DMS79 (cell line): ENCODE data around the gene MYO7A.

Source experiments
- DNase-seq: peaks from one replicate; lab custom pipeline; 2025; lab: John Stamatoyannopoulos, UW

Gene MYO7A

GRCh38 chr11:77166021-77166420, 38.0 kb downstream of the MYO7A start:
- DNase-seq: no peak

DNA sequence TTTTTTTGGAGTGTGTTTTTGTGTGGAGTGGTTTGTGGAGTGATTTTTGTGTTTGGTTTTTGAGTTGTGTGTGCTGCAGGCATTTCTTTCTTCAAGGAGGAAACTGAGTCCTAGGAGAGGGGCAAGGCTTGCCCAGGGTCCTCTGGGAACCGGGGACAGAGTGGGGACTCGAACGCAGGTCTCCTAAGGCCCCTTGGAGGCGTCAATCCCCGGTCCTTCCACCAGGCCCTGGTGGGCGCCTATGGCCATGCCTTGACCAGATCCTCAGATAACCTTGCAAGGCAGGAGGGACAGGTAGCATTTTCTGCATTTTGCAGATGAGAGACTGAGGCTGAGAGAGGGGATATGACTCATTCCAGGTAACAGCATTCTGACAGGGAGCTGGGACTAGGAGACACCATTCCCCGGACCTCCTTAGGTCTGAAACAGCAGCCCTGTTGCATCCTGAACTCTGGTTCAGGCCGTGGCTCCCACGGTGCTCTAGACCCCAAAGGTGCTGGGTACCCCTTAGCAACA, 39.1 kb downstream of the MYO7A start:
- DNase-seq: no peak

- DNase-seq: no peak
These were observed 39.7 kb downstream of the MYO7A start for GRCh38 chr11:77167791-77168190.

- DNase-seq: no peak
These were observed 42.1 kb downstream of the MYO7A start for GRCh38 chr11:77170107-77170506.

DNA sequence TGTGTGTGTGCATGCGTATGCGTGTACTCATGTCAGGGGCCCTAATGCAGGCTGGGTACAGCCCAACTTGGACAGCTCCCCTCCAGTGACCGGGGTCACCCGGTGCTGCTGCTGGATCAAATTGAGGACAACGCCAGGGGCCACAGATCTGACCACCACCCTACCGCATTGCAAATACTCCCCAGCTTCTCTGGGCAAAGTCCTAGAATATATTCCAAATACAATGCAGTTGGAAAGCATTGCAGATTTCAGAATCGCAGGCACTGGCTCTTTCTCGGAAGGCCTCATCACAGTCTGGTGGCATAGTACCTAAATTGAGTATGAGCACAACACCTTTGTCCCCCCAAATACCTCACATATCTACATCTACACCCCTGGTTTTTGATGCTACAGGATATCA, 43.2 kb downstream of the MYO7A start:
- no peak for DNase-seq

DNA sequence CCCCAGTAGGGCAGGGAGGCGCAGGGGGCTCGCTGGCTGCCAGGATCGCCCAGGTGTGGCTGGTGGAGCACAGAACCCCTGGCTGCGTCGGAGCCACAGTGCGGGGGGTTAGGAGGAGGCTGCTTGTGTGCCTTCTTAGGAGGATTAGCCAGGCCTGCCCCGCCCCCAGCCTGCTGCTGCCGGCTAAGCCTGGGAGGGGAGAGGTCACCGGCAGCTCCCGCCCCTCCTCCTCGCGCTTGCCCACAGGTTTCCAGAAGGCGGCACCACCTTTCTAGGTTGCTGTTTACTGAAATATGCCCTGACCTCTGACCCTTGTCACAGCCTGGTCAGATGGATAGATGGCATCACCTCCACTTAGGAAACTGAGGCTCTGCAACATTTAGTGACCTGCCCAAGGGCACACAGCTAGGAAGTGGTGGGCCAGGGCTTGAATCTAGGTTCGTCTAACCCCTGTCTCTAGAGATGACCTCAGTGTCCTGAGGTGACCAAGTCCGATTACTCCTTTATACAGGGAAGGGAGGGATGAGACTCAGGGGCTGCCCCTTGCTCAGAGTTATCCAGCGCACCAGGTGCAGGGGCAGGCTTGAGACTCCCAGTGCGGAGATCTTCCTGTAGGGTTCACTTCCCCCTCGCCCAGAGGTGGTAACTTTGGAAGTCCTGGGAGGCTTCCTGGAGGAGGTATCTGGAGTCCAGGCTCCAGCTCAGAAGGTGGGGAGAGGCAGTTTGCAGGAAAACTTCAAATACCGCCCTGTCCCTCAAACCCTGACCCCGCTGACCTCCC, 44.0 kb downstream of the MYO7A start:
- DNase-seq: no peak

GRCh38 chr11:77172666-77172982, 44.6 kb downstream of the MYO7A start:
- DNase-seq: peak; percentile 53

- no peak for DNase-seq
These were observed 45.4 kb downstream of the MYO7A start for GRCh38 chr11:77173494-77173893.

GRCh38 chr11:77174559-77174958, 46.5 kb downstream of the MYO7A start:
- DNase-seq: peak; percentile 94

DNA sequence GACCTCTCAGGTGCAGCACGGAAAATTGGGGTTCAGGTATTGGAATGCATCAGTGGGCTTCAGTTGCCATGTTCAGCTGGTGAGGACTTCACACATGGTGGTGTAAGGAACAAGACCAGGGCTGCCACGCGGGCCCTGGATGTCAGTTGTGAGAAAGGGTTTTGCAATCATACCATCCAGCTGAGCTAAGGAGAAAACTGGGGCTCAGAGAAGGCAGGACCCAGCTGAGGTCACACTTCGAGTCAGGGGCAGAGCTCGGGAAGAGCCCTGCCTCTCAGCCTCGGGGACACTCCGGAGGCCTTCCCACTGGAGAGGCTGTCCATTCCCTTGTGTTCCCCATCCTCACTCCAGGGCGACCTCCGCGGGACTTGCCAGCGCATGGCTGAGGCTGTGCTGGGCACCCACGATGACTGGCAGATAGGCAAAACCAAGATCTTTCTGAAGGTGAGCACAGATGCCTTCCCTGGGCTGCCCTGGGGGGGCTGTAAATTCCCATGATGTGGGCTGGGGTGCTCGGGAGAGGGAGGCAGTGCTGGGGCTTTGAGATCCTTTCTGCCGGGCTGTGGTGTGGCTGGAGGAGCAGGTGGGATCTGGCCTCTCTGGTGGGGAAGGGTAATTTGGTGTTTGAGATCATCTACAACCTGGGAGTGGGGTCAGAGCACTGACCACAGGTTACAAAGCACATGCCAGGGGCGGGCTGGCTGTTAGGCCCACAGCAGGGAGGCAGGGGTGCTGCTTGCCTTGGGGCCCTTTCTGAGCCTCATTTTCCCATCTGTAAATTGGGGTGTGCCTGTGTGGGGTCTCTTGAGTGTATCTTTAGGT, 47.2 kb downstream of the MYO7A start:
- no peak for DNase-seq

- no peak for DNase-seq
These were observed 48.0 kb downstream of the MYO7A start for GRCh38 chr11:77175869-77176539.

GRCh38 chr11:77176996-77177395, 49.0 kb downstream of the MYO7A start:
- DNase-seq: no peak

GRCh38 chr11:77178150-77178549, 50.1 kb downstream of the MYO7A start:
- DNase-seq: no peak

- no peak for DNase-seq
These were observed 51.0 kb downstream of the MYO7A start for GRCh38 chr11:77179048-77179447.

DNA sequence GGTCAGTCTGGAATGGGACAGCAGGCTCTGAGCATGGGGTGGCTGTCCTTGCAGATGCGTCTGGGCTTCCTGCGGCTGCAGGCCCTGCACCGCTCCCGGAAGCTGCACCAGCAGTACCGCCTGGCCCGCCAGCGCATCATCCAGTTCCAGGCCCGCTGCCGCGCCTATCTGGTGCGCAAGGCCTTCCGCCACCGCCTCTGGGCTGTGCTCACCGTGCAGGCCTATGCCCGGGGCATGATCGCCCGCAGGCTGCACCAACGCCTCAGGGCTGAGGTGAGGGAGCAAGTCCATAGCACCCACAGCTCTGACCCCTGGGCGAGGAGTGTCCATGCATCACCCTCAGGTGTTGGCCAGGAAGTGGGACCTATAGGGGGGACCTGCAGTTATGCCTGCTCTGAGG, 51.6 kb downstream of the MYO7A start:
- DNase-seq: no peak

DNA sequence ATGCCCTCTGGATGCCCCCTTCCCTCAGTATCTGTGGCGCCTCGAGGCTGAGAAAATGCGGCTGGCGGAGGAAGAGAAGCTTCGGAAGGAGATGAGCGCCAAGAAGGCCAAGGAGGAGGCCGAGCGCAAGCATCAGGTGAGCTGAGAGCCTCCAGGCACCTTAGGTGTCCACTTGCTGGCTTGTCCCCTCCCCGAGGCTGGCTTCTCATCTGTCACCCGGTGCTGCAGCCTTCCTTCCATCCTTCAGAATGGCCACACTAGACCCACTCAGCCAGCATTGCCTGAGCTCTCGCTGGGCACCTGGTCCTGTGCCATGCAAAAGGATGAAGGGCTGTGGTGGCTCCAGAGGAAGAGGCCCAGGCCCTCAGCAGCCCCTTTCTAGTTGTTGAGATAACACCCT, 52.3 kb downstream of the MYO7A start:
- no peak for DNase-seq

DNA sequence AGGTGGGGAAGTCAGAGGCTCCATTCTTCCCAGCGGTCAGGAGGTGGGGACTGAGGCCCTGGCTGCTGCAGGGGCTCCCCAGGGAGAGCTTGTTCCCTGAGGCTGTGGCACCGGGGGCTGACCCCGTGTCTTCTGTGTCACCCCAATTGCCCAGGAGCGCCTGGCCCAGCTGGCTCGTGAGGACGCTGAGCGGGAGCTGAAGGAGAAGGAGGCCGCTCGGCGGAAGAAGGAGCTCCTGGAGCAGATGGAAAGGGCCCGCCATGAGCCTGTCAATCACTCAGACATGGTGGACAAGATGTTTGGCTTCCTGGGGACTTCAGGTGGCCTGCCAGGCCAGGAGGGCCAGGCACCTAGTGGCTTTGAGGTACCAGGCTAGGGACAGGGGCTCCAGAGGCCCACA, 53.2 kb downstream of the MYO7A start:
- DNase-seq: no peak

DNA sequence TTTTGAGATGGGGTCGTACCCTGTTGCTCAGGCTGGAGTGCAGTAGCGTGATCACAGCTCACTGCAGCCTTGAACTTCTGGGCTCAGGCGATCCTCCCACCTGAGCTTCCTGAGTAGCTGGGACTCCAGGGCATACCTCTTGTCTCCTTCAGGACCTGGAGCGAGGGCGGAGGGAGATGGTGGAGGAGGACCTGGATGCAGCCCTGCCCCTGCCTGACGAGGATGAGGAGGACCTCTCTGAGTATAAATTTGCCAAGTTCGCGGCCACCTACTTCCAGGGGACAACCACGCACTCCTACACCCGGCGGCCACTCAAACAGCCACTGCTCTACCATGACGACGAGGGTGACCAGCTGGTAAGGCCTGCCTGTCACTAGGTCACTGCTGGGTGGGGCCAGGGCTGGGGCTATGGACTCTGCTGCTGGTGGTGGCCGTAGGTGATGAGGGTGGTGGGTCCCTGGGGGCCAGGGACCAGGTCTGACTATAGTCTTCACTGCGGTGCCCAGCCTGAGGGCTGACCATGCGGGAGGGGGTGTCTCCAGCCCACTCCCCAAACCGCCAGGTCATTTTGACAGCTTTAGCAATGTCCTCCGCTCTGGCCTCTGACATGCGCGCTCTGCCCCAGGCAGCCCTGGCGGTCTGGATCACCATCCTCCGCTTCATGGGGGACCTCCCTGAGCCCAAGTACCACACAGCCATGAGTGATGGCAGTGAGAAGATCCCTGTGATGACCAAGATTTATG, 53.9 kb downstream of the MYO7A start:
- DNase-seq: no peak

- no peak for DNase-seq
These were observed 54.7 kb downstream of the MYO7A start for GRCh38 chr11:77182542-77183430.

GRCh38 chr11:77183431-77183984, 55.5 kb downstream of the MYO7A start:
- DNase-seq: no peak
